ENCODE data around the gene CCNY. TPM values are rescaled to one million over a fixed set of nuclear protein-coding genes. Genes with fewer than 3 reads are reported as not detected.

The CCNY gene
- total RNA-seq, 2 experiments from 2014 or later = 47.0 to 51.5 TPM

DNA sequence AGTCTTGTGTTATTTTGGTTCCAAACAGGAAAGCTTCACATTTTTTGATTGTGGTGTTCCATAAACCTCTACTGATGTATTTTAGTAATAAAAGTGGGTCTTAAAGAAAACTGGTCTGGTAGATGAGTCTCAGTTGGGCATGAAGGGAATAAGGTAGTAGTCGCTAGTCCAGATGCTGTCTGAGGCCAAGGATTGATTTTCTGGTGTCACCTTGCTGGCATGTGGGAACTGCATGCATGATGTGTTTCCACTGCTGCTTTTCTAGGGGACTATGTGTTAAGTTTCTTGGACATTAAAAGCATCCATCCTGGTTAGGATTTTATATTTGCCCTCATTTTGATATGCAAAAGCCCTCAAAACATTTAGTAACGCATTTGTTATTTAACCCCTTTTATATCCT lies 145.1 kb downstream of the CCNY start:
- no peaks in the 10 kb centered on the region for H3K27me3 Mint-ChIP-seq
- H3K27ac Mint-ChIP-seq = no peak overlapping the region
- CTCF ChIA-PET = no interaction called here
- no peaks in the 10 kb centered on the region for H3K9me3 Mint-ChIP-seq (ENCODE audit: low read depth)
- no peaks in the 10 kb centered on the region for H3K4me1 Mint-ChIP-seq
- H3K36me3 Mint-ChIP-seq = peaks cover 10% of the 10 kb centered on the region
- no peak overlapping the region for H3K4me3 Mint-ChIP-seq
- ATAC-seq (no peak), DNase-seq (no peak)

DNA sequence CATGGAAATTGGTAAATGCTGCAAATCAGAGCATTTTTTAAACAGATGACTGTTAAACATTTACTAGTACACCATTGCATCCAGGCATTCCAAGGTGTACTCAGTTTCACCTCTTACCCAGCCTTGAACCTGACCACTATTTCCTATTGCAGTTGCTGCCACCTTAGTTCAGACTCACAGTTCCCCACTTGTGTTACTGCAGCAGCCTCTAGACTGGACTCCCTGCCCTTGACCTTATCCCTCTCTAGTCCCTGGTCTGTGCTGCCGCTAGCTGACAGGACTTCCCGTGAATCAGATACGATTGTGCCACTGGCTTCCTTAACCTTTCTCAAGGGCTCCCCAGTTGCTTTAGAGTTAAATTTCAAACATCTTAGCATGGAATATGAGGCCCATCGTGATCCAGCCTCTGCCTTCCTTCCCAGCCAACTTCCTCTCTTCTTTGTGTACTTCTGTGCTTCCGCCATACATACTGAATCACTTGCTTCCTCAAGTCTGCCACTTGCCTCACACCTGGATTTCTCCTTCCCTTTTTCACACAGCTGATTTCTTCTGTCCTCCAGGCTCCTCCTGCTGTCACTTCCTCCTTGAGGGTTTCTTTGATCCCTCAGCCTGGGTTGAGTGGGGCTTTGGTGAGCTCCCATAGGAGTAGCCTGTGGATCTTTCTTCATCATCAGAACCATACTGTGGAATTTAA lies 150.1 kb downstream of the CCNY start:
- ATAC-seq = no peak
- H3K27me3 Mint-ChIP-seq = no peaks in the 10 kb centered on the region
- no peak for DNase-seq
- H3K4me1 Mint-ChIP-seq = no peaks in the 10 kb centered on the region
- H3K4me3 Mint-ChIP-seq = no peak overlapping the region
- CTCF ChIA-PET = no interaction called here
- H3K27ac Mint-ChIP-seq = no peak overlapping the region
- H3K36me3 Mint-ChIP-seq = peaks cover 14% of the 10 kb centered on the region
- no peaks in the 10 kb centered on the region for H3K9me3 Mint-ChIP-seq (ENCODE audit: low read depth)

DNA sequence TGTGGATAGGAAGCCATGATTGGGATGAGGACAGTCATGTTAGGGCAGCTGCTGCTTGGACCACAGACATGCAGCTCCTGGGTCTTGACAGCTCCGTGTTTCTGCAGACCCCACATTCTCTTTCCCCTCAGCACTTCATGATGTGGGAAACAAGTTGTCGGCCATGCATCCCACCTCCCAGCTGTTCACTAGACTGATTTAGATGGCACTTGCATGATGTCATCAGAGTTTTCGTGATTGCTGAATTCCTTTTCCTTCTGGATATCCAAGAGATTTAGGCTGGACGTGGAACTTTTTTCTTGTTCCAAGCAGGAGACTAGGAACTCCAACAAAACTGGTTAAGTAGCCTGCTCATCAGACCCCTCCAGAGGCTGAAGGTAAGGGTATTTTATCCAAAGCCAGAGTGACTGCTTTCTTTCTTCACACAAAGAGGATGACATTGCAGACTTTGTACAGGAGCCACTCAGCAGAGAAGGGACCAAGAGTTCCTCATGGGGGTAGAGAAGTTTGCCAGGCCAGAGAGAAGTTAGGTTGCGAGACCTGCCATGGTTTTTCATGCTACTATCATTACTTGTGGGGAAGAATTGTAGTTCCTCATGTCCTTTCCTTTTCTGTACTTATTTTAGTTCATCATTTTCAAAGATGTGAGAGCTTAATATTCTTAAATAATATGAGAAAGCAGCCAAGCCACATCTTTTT lies 151.2 kb downstream of the CCNY start:
- H3K36me3 Mint-ChIP-seq = peaks cover 13% of the 10 kb centered on the region
- H3K4me1 Mint-ChIP-seq = no peaks in the 10 kb centered on the region
- ATAC-seq = no peak
- H3K9me3 Mint-ChIP-seq (ENCODE audit: low read depth) = no peaks in the 10 kb centered on the region
- H3K4me3 Mint-ChIP-seq = no peak overlapping the region
- DNase-seq = no peak
- H3K27ac Mint-ChIP-seq = no peak overlapping the region
- H3K27me3 Mint-ChIP-seq = no peaks in the 10 kb centered on the region
- CTCF ChIA-PET = no interaction called here

DNA sequence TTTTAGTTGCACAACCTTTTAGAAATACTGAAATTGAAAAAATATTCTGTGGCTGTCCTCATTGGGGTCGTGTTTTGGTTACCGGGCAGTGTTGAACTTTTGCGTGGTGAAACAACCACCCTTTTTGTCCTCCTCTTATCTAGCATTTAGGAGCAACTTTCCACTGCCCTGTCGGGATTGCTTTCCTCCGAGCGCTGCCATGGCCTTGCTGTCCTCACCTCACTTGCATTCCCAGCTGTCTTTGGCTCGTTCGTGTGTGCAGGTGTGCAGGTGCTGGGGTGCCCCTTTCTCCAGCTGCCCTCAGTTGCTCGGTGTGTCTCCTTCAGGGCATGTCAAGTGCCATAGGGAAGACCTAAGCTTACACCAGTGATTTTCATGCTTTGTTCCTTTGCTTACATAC lies 151.9 kb downstream of the CCNY start:
- H3K27ac Mint-ChIP-seq = no peak overlapping the region
- H3K9me3 Mint-ChIP-seq (ENCODE audit: low read depth) = no peaks in the 10 kb centered on the region
- H3K4me3 Mint-ChIP-seq = no peak overlapping the region
- CTCF ChIA-PET = no interaction called here
- ATAC-seq (no peak), DNase-seq (no peak)
- H3K27me3 Mint-ChIP-seq = no peaks in the 10 kb centered on the region
- no peaks in the 10 kb centered on the region for H3K4me1 Mint-ChIP-seq
- H3K36me3 Mint-ChIP-seq = peaks cover 12% of the 10 kb centered on the region

DNA sequence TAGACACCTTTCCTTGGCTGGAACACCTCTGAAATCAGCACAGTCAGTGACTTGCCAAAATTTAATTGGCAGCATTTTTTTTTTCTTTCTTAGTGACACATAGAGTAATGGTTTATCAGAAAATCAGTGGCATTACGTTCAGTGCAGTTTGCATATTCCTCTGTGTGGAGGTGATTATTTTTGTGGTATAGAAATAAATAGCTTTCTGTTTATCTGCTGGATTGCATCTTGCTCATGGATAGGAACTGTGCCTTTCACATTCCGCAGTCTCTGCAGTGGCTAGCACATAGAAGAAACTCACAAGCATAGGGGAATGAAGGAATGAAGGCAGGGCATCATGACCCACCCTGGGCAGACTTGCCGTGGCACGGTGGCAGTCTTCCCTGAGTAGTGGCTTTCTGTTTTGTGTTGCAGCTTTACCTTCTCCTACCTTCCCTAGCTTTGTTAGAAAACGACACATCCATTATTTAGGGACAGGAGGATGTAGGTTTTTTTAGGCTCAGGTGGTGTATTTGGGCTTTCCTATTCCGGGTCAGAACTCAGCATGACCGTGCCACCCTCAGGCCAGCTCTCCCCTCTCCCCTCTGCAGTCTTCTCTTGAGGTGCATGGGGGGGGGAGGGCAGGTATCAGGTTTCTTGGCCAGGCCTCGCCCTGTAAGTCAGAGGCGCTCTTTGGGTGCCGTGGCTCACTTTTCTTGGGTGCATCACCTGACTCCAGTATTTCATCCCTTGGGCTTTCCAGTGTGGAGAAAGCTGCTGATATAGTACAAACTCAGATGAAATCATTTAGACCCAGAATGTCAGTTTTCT lies 156.3 kb downstream of the CCNY start:
- H3K4me1 Mint-ChIP-seq = peaks cover 11% of the 10 kb centered on the region
- CTCF ChIA-PET = no interaction called here
- no peak overlapping the region for H3K27ac Mint-ChIP-seq
- H3K36me3 Mint-ChIP-seq = no peaks in the 10 kb centered on the region
- DNase-seq (no peak), ATAC-seq (no peak)
- no peaks in the 10 kb centered on the region for H3K9me3 Mint-ChIP-seq (ENCODE audit: low read depth)
- H3K4me3 Mint-ChIP-seq = no peak overlapping the region
- no peaks in the 10 kb centered on the region for H3K27me3 Mint-ChIP-seq

DNA sequence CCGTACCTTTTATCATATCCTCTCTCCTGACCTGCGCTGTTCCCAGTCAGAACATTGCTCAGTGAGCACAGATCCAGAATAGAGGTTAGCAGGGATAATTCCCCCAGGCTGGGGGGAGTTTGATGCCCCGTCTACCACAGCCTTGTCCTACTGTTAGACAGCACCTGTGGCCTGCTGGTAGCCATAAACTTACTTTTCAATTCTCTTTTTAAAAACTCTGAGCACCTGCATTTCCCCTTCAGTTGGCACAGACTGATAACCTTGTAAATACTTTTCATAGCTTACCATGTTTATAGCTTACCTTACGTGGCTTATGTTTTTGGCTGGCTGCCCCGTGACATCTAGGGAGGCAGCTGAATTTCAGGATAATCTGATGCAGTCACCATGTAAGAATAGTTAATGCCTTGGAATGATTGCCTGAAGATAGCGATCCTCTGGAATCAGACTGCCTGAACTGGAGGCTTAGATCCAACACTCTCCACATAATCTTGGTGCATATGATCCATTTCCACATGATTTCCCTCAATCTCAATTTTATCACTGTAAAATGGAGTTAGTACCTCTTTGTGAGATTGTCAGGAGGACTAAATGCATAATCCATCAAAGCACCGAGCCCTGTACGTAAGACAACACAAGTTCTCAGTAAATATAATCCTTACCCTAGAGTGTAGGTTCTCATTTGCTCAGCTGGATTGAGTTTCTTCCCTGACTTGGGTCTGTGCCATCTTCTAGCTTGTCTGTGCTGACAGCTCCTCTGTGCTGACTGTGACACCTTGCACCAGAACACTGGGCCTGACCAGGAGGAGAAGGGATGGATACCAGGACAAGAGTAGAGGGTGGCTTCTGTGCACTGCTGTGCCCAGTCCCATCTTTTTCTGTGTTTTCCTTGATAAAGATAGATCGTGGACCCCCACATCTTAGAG lies 157.1 kb downstream of the CCNY start:
- no peaks in the 10 kb centered on the region for H3K36me3 Mint-ChIP-seq
- no peak for DNase-seq
- H3K4me3 Mint-ChIP-seq = no peak overlapping the region
- no peak overlapping the region for H3K27ac Mint-ChIP-seq
- peaks cover 11% of the 10 kb centered on the region for H3K4me1 Mint-ChIP-seq
- H3K27me3 Mint-ChIP-seq = no peaks in the 10 kb centered on the region
- CTCF ChIA-PET = no interaction called here
- H3K9me3 Mint-ChIP-seq (ENCODE audit: low read depth) = no peaks in the 10 kb centered on the region
- no peak for ATAC-seq

DNA sequence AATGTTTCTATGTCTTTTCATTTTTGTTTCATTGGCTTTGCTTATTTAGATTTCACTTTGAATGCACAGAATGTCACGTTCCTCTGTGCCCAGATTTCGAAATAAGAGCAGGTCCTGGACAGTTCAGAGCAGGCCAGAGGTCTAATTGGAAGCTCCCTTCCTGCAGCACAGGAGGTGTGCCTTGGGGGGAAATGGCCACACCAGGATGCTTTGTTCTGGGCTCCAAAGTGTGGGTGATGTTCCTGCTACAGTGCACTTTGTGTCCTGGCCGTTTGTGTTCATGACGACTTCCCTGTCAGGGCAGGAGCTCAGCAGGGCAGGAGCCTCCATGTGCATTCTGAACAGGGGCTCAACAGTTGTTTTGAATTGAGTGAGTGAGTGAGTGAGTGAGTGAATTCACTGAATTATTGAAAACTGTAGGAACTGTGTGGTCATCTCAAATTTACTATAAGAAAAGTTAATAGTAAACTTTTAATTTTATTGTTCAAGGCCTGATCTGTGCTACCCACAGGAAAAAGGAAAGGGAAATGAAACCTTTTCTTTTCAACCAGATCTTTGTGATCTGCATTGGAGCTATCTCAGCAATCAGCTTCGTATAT lies 159.3 kb downstream of the CCNY start:
- ATAC-seq = no peak

DNA sequence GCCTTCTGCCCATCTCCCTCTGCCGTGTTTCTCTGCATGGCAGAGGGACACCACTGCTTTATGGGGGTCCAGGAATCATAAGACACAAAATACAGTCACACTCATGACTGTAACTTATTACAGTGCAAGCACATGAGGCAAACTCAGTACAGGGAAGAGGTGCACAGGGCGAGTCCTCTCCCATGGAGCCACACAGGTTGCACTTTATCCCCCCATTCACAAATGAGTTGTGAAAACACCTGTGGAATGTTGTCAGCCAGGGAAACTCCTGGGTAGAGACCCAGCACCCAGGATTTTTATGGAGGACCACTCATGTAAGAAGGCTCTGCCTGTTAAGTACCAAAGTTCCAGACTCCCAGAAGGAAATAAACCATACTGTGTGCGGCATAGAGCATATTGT lies 161.6 kb downstream of the CCNY start:
- DNase-seq = no peak
- Mint-ChIP-seq H3K4me3 (no peak overlapping the region), H3K9me3 (ENCODE audit: low read depth) (no peaks in the 10 kb centered on the region), H3K27me3 (no peaks in the 10 kb centered on the region), H3K4me1 (peaks cover 11% of the 10 kb centered on the region), H3K36me3 (no peaks in the 10 kb centered on the region), H3K27ac (no peak overlapping the region)
- CTCF ChIA-PET = interaction anchor here (0.6 kb wide), 1 partner anchor 281 kb away, joined by 3 read pairs; no protein-coding TSS in a partner anchor
- ATAC-seq = no peak

More for the DNA sequence above, 159.3 kb downstream of the CCNY start:
- no peaks in the 10 kb centered on the region for H3K9me3 Mint-ChIP-seq (ENCODE audit: low read depth)
- peaks cover 11% of the 10 kb centered on the region for H3K4me1 Mint-ChIP-seq
- CTCF ChIA-PET = no interaction called here
- H3K27me3 Mint-ChIP-seq = no peaks in the 10 kb centered on the region
- no peak overlapping the region for H3K4me3 Mint-ChIP-seq
- no peak for DNase-seq
- H3K27ac Mint-ChIP-seq = no peak overlapping the region
- H3K36me3 Mint-ChIP-seq = no peaks in the 10 kb centered on the region

DNA sequence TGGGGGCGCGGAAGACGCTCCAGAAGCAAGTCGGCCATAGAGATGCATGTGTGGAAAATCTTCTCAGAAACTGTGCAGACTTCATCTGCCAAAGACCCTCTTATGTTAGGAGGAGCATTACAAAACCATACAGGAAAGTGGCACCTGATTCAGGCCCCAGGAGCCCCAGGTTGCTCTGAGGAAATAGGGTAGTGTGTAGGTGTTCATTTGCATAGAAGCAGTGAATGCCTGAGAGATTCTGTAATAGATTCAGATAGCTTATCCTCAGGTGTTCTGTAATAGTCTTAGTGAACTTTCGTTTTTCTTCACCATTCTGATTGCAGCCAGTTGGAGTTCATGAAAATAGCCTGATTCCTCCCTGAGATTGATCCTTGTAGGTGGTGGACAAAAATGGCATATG lies 162.4 kb downstream of the CCNY start:
- Mint-ChIP-seq H3K36me3 (no peaks in the 10 kb centered on the region), H3K4me1 (peaks cover 11% of the 10 kb centered on the region), H3K27me3 (no peaks in the 10 kb centered on the region), H3K4me3 (no peak overlapping the region), H3K27ac (no peak overlapping the region), H3K9me3 (ENCODE audit: low read depth) (no peaks in the 10 kb centered on the region)
- CTCF ChIA-PET = no interaction called here
- ATAC-seq = no peak
- no peak for DNase-seq

DNA sequence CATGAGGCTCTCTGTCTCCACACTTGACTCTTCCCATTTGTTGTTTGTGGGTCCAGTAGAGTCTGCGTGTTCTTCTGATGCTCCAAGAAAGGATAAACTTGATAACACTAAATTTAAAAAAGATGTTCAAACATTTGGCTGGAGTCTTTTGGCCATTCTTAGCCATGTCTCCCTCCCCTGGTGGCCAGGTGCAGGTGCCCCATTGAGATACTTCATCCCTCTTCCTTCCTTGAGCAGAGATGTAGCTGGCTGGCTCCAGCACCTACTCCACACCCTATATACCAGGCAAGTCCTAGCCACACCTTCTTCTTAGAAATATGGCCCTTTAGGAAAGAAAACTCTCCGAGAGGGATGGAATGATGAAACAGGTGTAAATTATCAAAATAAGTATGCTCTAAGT lies 165.6 kb downstream of the CCNY start:
- H3K27ac Mint-ChIP-seq = no peak overlapping the region
- DNase-seq = no peak
- no peaks in the 10 kb centered on the region for H3K27me3 Mint-ChIP-seq
- peaks cover 4% of the 10 kb centered on the region for H3K4me1 Mint-ChIP-seq
- ATAC-seq = no peak
- no peaks in the 10 kb centered on the region for H3K9me3 Mint-ChIP-seq (ENCODE audit: low read depth)
- H3K36me3 Mint-ChIP-seq = no peaks in the 10 kb centered on the region
- no peak overlapping the region for H3K4me3 Mint-ChIP-seq
- CTCF ChIA-PET = interaction anchor here (1.2 kb wide), 1 partner anchor 27 kb away, joined by 3 read pairs; no protein-coding TSS in a partner anchor

DNA sequence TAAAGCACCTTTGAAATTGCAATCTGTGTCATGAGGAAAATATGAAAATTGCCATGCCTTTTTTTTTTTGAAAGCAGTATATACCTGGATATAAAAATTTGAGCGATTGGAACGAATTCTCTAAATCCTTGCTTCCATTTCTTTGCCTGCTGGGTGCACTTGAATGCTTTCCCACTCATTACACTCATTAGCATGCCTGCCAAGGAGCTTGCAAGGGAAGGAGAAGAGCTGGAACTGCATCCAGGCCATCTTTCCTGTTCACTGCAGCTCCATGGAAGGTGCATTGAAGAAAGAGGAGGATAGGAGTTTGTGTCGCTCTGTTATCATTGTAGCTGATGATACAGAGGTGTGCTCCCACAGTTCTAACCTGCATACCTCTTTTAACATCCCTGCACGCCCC lies 166.4 kb downstream of the CCNY start:
- Mint-ChIP-seq H3K4me3 (no peak overlapping the region), H3K9me3 (ENCODE audit: low read depth) (no peaks in the 10 kb centered on the region), H3K27ac (no peak overlapping the region), H3K4me1 (peaks cover 4% of the 10 kb centered on the region), H3K36me3 (no peaks in the 10 kb centered on the region), H3K27me3 (no peaks in the 10 kb centered on the region)
- DNase-seq (no peak), ATAC-seq (no peak)
- CTCF ChIA-PET = no interaction called here

DNA sequence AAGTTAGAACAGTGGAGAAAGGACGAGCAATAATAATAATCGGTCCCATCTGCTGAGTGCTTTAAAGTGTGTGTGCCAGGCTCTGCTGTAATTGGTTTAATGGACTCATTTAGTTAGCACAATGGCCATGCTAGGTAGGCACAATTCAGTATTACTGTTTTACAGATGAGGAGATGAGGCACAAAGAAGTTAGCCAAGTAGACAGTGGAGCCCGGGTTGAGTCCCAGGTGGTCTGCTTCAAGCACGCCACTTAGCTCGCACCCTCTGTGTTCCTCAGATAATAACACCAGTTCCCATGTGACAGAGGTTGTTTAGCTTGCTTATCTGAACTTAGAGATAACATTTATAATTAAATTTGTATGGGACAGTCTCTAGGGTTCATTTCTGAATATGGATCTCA lies 167.3 kb downstream of the CCNY start:
- Mint-ChIP-seq H3K27me3 (no peaks in the 10 kb centered on the region), H3K36me3 (no peaks in the 10 kb centered on the region), H3K9me3 (ENCODE audit: low read depth) (no peaks in the 10 kb centered on the region), H3K27ac (no peak overlapping the region), H3K4me3 (no peak overlapping the region), H3K4me1 (peaks cover 8% of the 10 kb centered on the region)
- CTCF ChIA-PET = no interaction called here
- ATAC-seq (no peak), DNase-seq (no peak)

DNA sequence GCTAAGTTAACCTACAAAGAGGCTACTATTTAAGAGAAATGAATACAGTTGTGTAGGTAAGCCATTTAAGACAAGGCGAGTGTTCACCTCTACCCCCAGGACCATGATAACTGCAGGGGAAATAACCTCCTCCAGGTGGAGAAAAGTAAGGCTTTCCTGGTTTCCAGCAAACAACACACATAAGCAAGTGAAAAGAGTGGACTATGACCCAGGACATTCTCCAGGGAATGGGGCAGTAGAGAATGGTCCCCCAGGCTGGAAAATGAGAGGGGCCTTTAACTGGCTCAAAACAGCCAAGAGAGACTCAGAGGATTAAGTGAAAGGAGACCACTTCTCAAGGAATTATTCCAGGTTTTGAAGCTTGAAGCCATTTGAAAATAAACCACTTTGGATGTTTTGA lies 167.8 kb downstream of the CCNY start:
- no peak overlapping the region for H3K4me3 Mint-ChIP-seq
- H3K27ac Mint-ChIP-seq = no peak overlapping the region
- no peak for ATAC-seq
- no peaks in the 10 kb centered on the region for H3K9me3 Mint-ChIP-seq (ENCODE audit: low read depth)
- DNase-seq = no peak
- CTCF ChIA-PET = no interaction called here
- no peaks in the 10 kb centered on the region for H3K36me3 Mint-ChIP-seq
- H3K27me3 Mint-ChIP-seq = no peaks in the 10 kb centered on the region
- peaks cover 9% of the 10 kb centered on the region for H3K4me1 Mint-ChIP-seq
